HepG2 (cell line): Measurements from ENCODE around the gene IL21R. TPM values are rescaled to one million over a fixed set of nuclear protein-coding genes. Genes with fewer than 3 reads are reported as not detected.

Experiments used
- ATAC-seq: fragments of 200-7000 bp; cut with Tn5 transposase; 3 replicates; pipeline ENCODE4 v1.9.1; 2020; ENCODE audit warnings: mild to moderate bottlenecking, moderate library complexity
- BruUV-seq: library from RNA; stranded (reverse); fragments of 400-500 nt; replicated peaks from 2 replicates; lab custom pipeline; 2021; lab: Mats Ljungman, UMichigan
- CTCF ChIA-PET: fragments of 300-600 bp; formaldehyde crosslinking; extraction: SDS; loops from one replicate; lab custom pipeline; 2021; ENCODE audit warnings: low total read pairs, inconsistent platforms, low intra/inter-chr PET ratio; lab: Yijun Ruan, JAX
- POLR2A ChIA-PET: fragments of 350-600 bp; sonication (Branson Sonifier 250); formaldehyde crosslinking; loops from one replicate; lab custom pipeline; 2020; ENCODE audit warnings: antibody characterized with exemption, inconsistent platforms; lab: Yijun Ruan, JAX
- DNase-seq: peaks from one replicate; pipeline ENCODE4 v3.0.0-alpha.2; 2015; ENCODE audit warnings: low spot score
- FAIRE-seq: peaks from 3 replicates; lab custom pipeline; 2011; peaks lifted over from hg19 to GRCh38; lab: Jason Lieb, UNC
- H2AFZ ChIP-seq: one replicate; pipeline ENCODE4 v1.6.1; 2011; ENCODE audit warnings: low read length, inconsistent platforms
- H3K27ac ChIP-seq: fragments of 300-600 bp; 3 replicates; pipeline ENCODE4 v1.8.0; 2011; ENCODE audit warnings: mixed run types, mild to moderate bottlenecking, mixed read lengths, low read length, inconsistent platforms; ENCODE audit not compliant: insufficient read depth; ENCODE audit errors: extremely low read length
- H3K27me3 ChIP-seq, 2 experiments: fragments of 200-600 bp in 1 of 2; 2 replicates in 1 of 2; 3 replicates in 1 of 2; pipeline versions ENCODE4 v1.6.0 to v1.8.0; 2011; ENCODE audit warnings: low read length in 2 of 2, mild to moderate bottlenecking in 2 of 2, moderate library complexity in 2 of 2, inconsistent platforms in 1 of 2; ENCODE audit not compliant: insufficient read depth in 2 of 2, control insufficient read depth in 1 of 2
- H3K36me3 ChIP-seq, 2 experiments: fragments of 200-600 bp in 1 of 2; replicated peaks in 1 of 2; 2 replicates in 1 of 2; 3 replicates in 1 of 2; pipeline versions ENCODE4 v1.5.1 to v1.8.0; 2011; ENCODE audit warnings: low read length in 2 of 2, inconsistent platforms in 1 of 2; ENCODE audit not compliant: insufficient read depth in 2 of 2, control insufficient read depth in 1 of 2
- H3K4me1 ChIP-seq: 2 replicates; pipeline ENCODE4 v1.5.1; 2012; ENCODE audit warnings: low read length, inconsistent platforms; ENCODE audit not compliant: insufficient read depth
- H3K4me2 ChIP-seq: 2 replicates; pipeline ENCODE4 v1.6.0; 2011; ENCODE audit warnings: low read depth, low read length, inconsistent platforms
- H3K4me3 ChIP-seq, 3 experiments: fragments of 200-600 bp in 1 of 3; sonication (generic), shearing (Covaris generic) in 1 of 3; replicated peaks in 1 of 3; 2 replicates each; pipeline ENCODE4 v1.5.1; 2011 to 2016; ENCODE audit warnings: low read length in 3 of 3, inconsistent platforms in 2 of 3, low read depth in 2 of 3, mild to moderate bottlenecking in 2 of 3, control low read depth in 1 of 3, mixed read lengths in 1 of 3; ENCODE audit not compliant: insufficient read depth in 1 of 3
- H3K79me2 ChIP-seq: one replicate; pipeline ENCODE4 v1.6.1; 2011; ENCODE audit warnings: low read length, inconsistent platforms; ENCODE audit not compliant: insufficient read depth
- H3K9ac ChIP-seq: 2 replicates; pipeline ENCODE4 v1.6.0; 2011; ENCODE audit warnings: mild to moderate bottlenecking, low read depth, low read length, inconsistent platforms; ENCODE audit not compliant: insufficient read depth
- H3K9me3 ChIP-seq: 2 replicates; pipeline ENCODE4 v1.5.1; 2012; ENCODE audit warnings: mild to moderate bottlenecking, low read length
- H4K20me1 ChIP-seq: 2 replicates; pipeline ENCODE4 v1.6.0; 2011; ENCODE audit warnings: inconsistent platforms, mild to moderate bottlenecking, low read length, moderate library complexity; ENCODE audit not compliant: insufficient read depth
- FOXA1 ChIP-seq, 2 experiments: fragments of 450-650 bp in 1 of 2; sonication (generic) in 1 of 2; formaldehyde crosslinking in 1 of 2; IDR thresholded peaks; 2 replicates each; pipeline versions ENCODE4 v1.4.0 to v1.6.1; 2016 to 2020; ENCODE audit warnings: missing genetic modification reagents in 1 of 2
- FOXK2 ChIP-seq: fragments of 450-650 bp; IDR thresholded peaks from 2 replicates; pipeline ENCODE4 v1.6.1; 2016
- HDAC2 ChIP-seq: sonication (generic); formaldehyde crosslinking; IDR thresholded peaks from 2 replicates; pipeline ENCODE4 v1.4.0; 2020; ENCODE audit warnings: missing genetic modification reagents
- JUN ChIP-seq: sonication (generic); formaldehyde crosslinking; IDR thresholded peaks from 2 replicates; pipeline ENCODE4 v1.4.0; 2020; ENCODE audit warnings: mild to moderate bottlenecking, missing genetic modification reagents
- MYC ChIP-seq: sonication (generic); formaldehyde crosslinking; IDR thresholded peaks from 2 replicates; pipeline ENCODE4 v1.9.0; 2021; ENCODE audit warnings: missing genetic modification reagents, borderline replicate concordance
- NR2C2 ChIP-seq: sonication (generic); formaldehyde crosslinking; IDR thresholded peaks from 2 replicates; pipeline ENCODE4 v1.4.0; 2020; ENCODE audit warnings: missing genetic modification reagents, mild to moderate bottlenecking, moderate library complexity, borderline replicate concordance
- REPIN1 ChIP-seq: sonication (generic); formaldehyde crosslinking; IDR thresholded peaks from 2 replicates; pipeline ENCODE4 v1.8.0; 2022; ENCODE audit warnings: missing genetic modification reagents, low read depth, mild to moderate bottlenecking, borderline replicate concordance
- SALL1 ChIP-seq: sonication (generic); formaldehyde crosslinking; IDR thresholded peaks from 2 replicates; pipeline ENCODE4 v1.8.0; 2022; ENCODE audit warnings: mild to moderate bottlenecking, missing genetic modification reagents
- SMAD3 ChIP-seq: sonication (generic); formaldehyde crosslinking; IDR thresholded peaks from 2 replicates; pipeline ENCODE4 v1.4.0; 2020; ENCODE audit warnings: missing genetic modification reagents
- SP4 ChIP-seq: sonication (generic); formaldehyde crosslinking; IDR thresholded peaks from 2 replicates; pipeline ENCODE4 v1.8.1; 2023; ENCODE audit warnings: mild to moderate bottlenecking, missing genetic modification reagents
- ZBTB7A ChIP-seq: sonication (generic); formaldehyde crosslinking; IDR thresholded peaks from 2 replicates; pipeline ENCODE4 v1.8.0; 2022; ENCODE audit warnings: mild to moderate bottlenecking, missing genetic modification reagents
- ZNF430 ChIP-seq: sonication (generic); formaldehyde crosslinking; IDR thresholded peaks from 2 replicates; pipeline ENCODE4 v1.9.0; 2021; ENCODE audit warnings: mild to moderate bottlenecking, missing genetic modification reagents
- ZNF768 ChIP-seq: sonication (generic); formaldehyde crosslinking; IDR thresholded peaks from 2 replicates; pipeline ENCODE4 v1.4.0; 2020; ENCODE audit warnings: missing genetic modification reagents
- ZNF773 ChIP-seq: sonication (generic); formaldehyde crosslinking; IDR thresholded peaks from 2 replicates; pipeline ENCODE4 v1.4.0; 2020; ENCODE audit warnings: missing genetic modification reagents, borderline replicate concordance
- ZZZ3 ChIP-seq: sonication (generic); formaldehyde crosslinking; IDR thresholded peaks from 2 replicates; pipeline ENCODE4 v1.4.0; 2020; ENCODE audit warnings: missing genetic modification reagents, mild to moderate bottlenecking, borderline replicate concordance
- whole genome bisulfite sequencing: methylation state at CpG from one replicate; pipeline ENCODE4 v1.1.6; 2017; ENCODE audit warnings: low lambda C conversion rate; 5-methylcytosine and 5-hydroxymethylcytosine counted together
- in situ Hi-C: cut with HindIII; loops from 2 replicates; pipeline ENCODE4 v1.10.0; 2017; ENCODE audit warnings: low pct_unique_long_range_greater_than_20kb; ENCODE audit not compliant: extremely low pct_ligation_motif_present
- intact Hi-C: fragments of 100-400 bp; cut with micrococcal nuclease; formaldehyde crosslinking; loops from one replicate; pipeline ENCODE4 v1.10.0; 2022; ENCODE audit not compliant: unreplicated experiment
- polyA plus RNA-seq, 8 experiments: library from polyadenylated mRNA; depleted of rRNA in 3 of 8; stranded (reverse) in 7 of 8; unstranded in 1 of 8; fragments of >200 nt; fragmentation: Illumina TruSeq in 4 of 8; extraction: Trizol in 4 of 8; gene quantifications; 2 replicates each; pipeline versions ENCODE4 v1.2.1 to v1.2.3, GENCODE V29; 2011 to 2016; ENCODE audit warnings: low read depth in 4 of 8, missing spikeins in 1 of 8, mixed read lengths in 1 of 8; ENCODE audit not compliant: insufficient read depth in 1 of 8
- total RNA-seq, 5 experiments: library from RNA; depleted of rRNA; stranded (reverse); fragments of >200 nt; fragmentation: Illumina TruSeq; extraction: Trizol; gene quantifications; 2 replicates each; pipeline ENCODE4 v1.2.3, GENCODE V29; 2016; ENCODE audit warnings: low read depth in 1 of 5
- TF ChIP-seq, protein P1 (sequence below): conservative IDR thresholded peaks from 2 replicates; pipeline ENCODE4 v1.6.1; 2018; ENCODE audit warnings: missing genetic modification reagents
- TF ChIP-seq, protein P2 (sequence below): sonication (generic); formaldehyde crosslinking; IDR thresholded peaks from 2 replicates; pipeline ENCODE4 v1.9.0; 2021; ENCODE audit warnings: mild to moderate bottlenecking, missing genetic modification reagents

Gene IL21R
- total and polyA plus RNA-seq, 2 of the 13 experiments (the other 11 are each of a cell fraction or from before 2014, with no cell fraction given), result 0.49 to 0.64 TPM

DNA sequence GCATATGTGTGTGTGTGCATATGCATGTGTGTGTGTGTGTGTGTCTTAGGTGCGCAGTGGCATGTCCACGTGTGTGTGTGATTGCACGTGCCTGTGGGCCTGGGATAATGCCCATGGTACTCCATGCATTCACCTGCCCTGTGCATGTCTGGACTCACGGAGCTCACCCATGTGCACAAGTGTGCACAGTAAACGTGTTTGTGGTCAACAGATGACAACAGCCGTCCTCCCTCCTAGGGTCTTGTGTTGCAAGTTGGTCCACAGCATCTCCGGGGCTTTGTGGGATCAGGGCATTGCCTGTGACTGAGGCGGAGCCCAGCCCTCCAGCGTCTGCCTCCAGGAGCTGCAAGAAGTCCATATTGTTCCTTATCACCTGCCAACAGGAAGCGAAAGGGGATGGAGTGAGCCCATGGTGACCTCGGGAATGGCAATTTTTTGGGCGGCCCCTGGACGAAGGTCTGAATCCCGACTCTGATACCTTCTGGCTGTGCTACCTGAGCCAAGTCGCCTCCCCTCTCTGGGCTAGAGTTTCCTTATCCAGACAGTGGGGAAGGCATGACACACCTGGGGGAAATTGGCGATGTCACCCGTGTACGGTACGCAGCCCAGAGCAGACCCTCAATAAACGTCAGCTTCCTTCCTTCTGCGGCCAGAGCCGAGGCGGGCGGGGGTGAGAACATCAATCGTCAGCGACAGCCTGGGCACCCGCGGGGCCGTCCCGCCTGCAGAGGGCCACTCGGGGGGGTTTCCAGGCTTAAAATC lies 47.6 kb downstream of the IL21R start:
- ChIA-PET POLR2A (no interaction called here), CTCF (no interaction called here)
- Histone ChIP-seq H3K9ac (no peak overlapping the region), H2AFZ (no peak overlapping the region), H3K36me3 (no peaks in the 10 kb centered on the region), H3K27ac (no peak overlapping the region), H3K4me3 (no peak overlapping the region), H4K20me1 (no peaks in the 10 kb centered on the region), H3K79me2 (no peaks in the 10 kb centered on the region), H3K9me3 (peaks cover 10% of the 10 kb centered on the region), H3K27me3 (peaks cover 4 to 35% of the 10 kb centered on the region in 2 experiments; a peak in 3 of 5 replicates), H3K4me2 (no peak overlapping the region), H3K4me1 (peaks cover 7% of the 10 kb centered on the region; the same call in 1 of the 2 replicates)
- FAIRE-seq (no peak), DNase-seq (no peak), ATAC-seq (peak; percentile 19)
- 24% methylated on average over 23 of the region's 31 CpGs for WGBS
- in situ Hi-C loops, result loop anchor here (10.0 kb wide), 1 partner anchor 275 kb away; no protein-coding TSS in a partner anchor
- no TSS peak for BruUV-seq
- intact Hi-C loops, result no loop called here
- TF ChIP-seq FOXA1 (IDR thresholded peaks at IDR 0.05), result 0 out of 2 replicates have a peak, but pooled peaks have one; percentile 15
- TF ChIP-seq FOXA1 (CRISPR knock-in tag; IDR thresholded peaks at IDR 0.05), result no peak
- TF ChIP-seq, protein P1, sequence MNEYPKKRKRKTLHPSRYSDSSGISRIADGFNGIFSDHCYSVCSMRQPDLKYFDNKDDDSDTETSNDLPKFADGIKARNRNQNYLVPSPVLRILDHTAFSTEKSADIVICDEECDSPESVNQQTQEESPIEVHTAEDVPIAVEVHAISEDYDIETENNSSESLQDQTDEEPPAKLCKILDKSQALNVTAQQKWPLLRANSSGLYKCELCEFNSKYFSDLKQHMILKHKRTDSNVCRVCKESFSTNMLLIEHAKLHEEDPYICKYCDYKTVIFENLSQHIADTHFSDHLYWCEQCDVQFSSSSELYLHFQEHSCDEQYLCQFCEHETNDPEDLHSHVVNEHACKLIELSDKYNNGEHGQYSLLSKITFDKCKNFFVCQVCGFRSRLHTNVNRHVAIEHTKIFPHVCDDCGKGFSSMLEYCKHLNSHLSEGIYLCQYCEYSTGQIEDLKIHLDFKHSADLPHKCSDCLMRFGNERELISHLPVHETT (CRISPR knock-in tag), result no peak
- no peak for TF ChIP-seq SMAD3 (CRISPR knock-in tag)
- TF ChIP-seq SALL1, result 0 out of 2 replicates have a peak, but pooled peaks have one; percentile 63
- TF ChIP-seq FOXK2, result 0 out of 2 replicates have a peak, but pooled peaks have one; percentile 21
- peak; percentile 89 for TF ChIP-seq ZNF768 (CRISPR knock-in tag)
- no peak for TF ChIP-seq ZNF430
- TF ChIP-seq ZNF773 (CRISPR knock-in tag), result no peak
- no peak for TF ChIP-seq HDAC2
- 0 out of 2 replicates have a peak, but pooled peaks have one; percentile 21 for TF ChIP-seq REPIN1 (CRISPR knock-in tag)
- TF ChIP-seq MYC (CRISPR knock-in tag), result no peak; the same call in 1 of the 2 replicates
- TF ChIP-seq NR2C2 (CRISPR knock-in tag), result no peak
- peak; percentile 26; the same call in 1 of the 2 replicates for TF ChIP-seq ZZZ3 (CRISPR knock-in tag)
- 0 out of 2 replicates have a peak, but pooled peaks have one; percentile 57 for TF ChIP-seq JUN (CRISPR knock-in tag)
- peak; percentile 82 for TF ChIP-seq ZBTB7A (CRISPR knock-in tag)
- TF ChIP-seq, protein P2, sequence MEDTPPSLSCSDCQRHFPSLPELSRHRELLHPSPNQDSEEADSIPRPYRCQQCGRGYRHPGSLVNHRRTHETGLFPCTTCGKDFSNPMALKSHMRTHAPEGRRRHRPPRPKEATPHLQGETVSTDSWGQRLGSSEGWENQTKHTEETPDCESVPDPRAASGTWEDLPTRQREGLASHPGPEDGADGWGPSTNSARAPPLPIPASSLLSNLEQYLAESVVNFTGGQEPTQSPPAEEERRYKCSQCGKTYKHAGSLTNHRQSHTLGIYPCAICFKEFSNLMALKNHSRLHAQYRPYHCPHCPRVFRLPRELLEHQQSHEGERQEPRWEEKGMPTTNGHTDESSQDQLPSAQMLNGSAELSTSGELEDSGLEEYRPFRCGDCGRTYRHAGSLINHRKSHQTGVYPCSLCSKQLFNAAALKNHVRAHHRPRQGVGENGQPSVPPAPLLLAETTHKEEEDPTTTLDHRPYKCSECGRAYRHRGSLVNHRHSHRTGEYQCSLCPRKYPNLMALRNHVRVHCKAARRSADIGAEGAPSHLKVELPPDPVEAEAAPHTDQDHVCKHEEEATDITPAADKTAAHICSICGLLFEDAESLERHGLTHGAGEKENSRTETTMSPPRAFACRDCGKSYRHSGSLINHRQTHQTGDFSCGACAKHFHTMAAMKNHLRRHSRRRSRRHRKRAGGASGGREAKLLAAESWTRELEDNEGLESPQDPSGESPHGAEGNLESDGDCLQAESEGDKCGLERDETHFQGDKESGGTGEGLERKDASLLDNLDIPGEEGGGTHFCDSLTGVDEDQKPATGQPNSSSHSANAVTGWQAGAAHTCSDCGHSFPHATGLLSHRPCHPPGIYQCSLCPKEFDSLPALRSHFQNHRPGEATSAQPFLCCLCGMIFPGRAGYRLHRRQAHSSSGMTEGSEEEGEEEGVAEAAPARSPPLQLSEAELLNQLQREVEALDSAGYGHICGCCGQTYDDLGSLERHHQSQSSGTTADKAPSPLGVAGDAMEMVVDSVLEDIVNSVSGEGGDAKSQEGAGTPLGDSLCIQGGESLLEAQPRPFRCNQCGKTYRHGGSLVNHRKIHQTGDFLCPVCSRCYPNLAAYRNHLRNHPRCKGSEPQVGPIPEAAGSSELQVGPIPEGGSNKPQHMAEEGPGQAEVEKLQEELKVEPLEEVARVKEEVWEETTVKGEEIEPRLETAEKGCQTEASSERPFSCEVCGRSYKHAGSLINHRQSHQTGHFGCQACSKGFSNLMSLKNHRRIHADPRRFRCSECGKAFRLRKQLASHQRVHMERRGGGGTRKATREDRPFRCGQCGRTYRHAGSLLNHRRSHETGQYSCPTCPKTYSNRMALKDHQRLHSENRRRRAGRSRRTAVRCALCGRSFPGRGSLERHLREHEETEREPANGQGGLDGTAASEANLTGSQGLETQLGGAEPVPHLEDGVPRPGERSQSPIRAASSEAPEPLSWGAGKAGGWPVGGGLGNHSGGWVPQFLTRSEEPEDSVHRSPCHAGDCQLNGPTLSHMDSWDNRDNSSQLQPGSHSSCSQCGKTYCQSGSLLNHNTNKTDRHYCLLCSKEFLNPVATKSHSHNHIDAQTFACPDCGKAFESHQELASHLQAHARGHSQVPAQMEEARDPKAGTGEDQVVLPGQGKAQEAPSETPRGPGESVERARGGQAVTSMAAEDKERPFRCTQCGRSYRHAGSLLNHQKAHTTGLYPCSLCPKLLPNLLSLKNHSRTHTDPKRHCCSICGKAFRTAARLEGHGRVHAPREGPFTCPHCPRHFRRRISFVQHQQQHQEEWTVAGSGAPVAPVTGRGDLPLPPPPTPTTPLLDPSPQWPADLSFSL (CRISPR knock-in tag), result peak; percentile 68; the same call in 1 of the 2 replicates
- peak; percentile 43; the same call in 1 of the 2 replicates for TF ChIP-seq SP4 (CRISPR knock-in tag)
